Stomach (tissue), 9 donors: Measurements from ENCODE around the gene DNAH6. TPM values are rescaled to one million over a fixed set of nuclear protein-coding genes. Genes with fewer than 3 reads are reported as not detected.
A peak's percentile ranks its signal among the peaks of the same experiment; 100 is the strongest.

Experiments
- DNase-seq, 2 donors: peaks; one replicate each; pipeline versions ENCODE4 v3.0.0 to v3.0.0-alpha.2; 2013 to 2019
- H3K27ac ChIP-seq, 5 donors: fragments of 200-600 bp in 4 of 5; sonication (generic) in 4 of 5; one replicate each; pipeline ENCODE4 v1.5.1; 2013 to 2019; ENCODE audit warnings: mild to moderate bottlenecking in 1 of 5, moderate library complexity in 1 of 5
- H3K27me3 ChIP-seq, 3 donors: fragments of 200-600 bp; sonication (generic); one replicate each; pipeline ENCODE4 v1.5.1; 2017 to 2019; ENCODE audit warnings: mixed run types in 1 of 3
- H3K36me3 ChIP-seq, 4 donors: fragments of 200-600 bp; sonication (generic); 1 replicate in 3 of 4; 2 replicates in 1 of 4; pipeline ENCODE4 v1.5.1; 2016 to 2019
- H3K4me1 ChIP-seq, 4 donors: fragments of 200-600 bp; sonication (generic); one replicate each; pipeline ENCODE4 v1.5.1; 2016 to 2019
- H3K4me3 ChIP-seq, 4 donors: fragments of 200-600 bp; sonication (generic) in 3 of 4; one replicate each; pipeline ENCODE4 v1.5.1; 2016 to 2019; ENCODE audit warnings: mild to moderate bottlenecking in 1 of 4
- H3K9me3 ChIP-seq, 4 donors: fragments of 200-600 bp; sonication (generic); one replicate each; pipeline ENCODE4 v1.5.1; 2016 to 2019
- CTCF ChIP-seq, 7 experiments: fragments of 450-650 bp in 4 of 7; fragments of 200-600 bp in 3 of 7; sonication (generic) in 3 of 7; IDR thresholded peaks; one replicate each; pipeline ENCODE4 v1.5.1; 2016 to 2019; ENCODE audit warnings: antibody characterized with exemption in 7 of 7, control low read depth in 2 of 7, mild to moderate bottlenecking in 1 of 7
- EP300 ChIP-seq: sonication (generic); formaldehyde crosslinking; IDR thresholded peaks from one replicate; pipeline ENCODE4 v1.6.1; 2017; ENCODE audit warnings: antibody characterized with exemption
- POLR2A ChIP-seq, 4 donors: fragments of 450-650 bp; IDR thresholded peaks; one replicate each; pipeline ENCODE4 v1.6.1; 2016; ENCODE audit warnings: antibody characterized with exemption in 4 of 4, control low read depth in 2 of 4, mild to moderate bottlenecking in 1 of 4, moderate library complexity in 1 of 4
- POLR2AphosphoS5 ChIP-seq, 3 donors: sonication (generic); formaldehyde crosslinking; IDR thresholded peaks; one replicate each; pipeline ENCODE4 v1.6.1; 2016; ENCODE audit warnings: antibody characterized with exemption in 3 of 3
- WGBS, 5 donors: extraction: QIAGEN DNeasy Blood & Tissue Kit in 3 of 5; methylation state at CpG; one replicate each; pipeline versions ENCODE4 v1.1.5 to v1.1.7; 2013 to 2018; 5-methylcytosine and 5-hydroxymethylcytosine counted together
- intact Hi-C: fragments of 100-400 bp; cut with DNase I; formaldehyde crosslinking; loops from one replicate; pipeline ENCODE4 v1.15.1; 2023; ENCODE audit warnings: low total_unique reads
- polyA plus RNA-seq, 3 donors: library from polyadenylated mRNA; stranded (reverse); fragments of 200-250 nt; gene quantifications; one replicate each; pipeline ENCODE4 v1.2.3, GENCODE V29; 2013
- total RNA-seq, 5 donors: library from RNA; depleted of rRNA; stranded (reverse); fragments of >200 nt; gene quantifications; one replicate each; pipeline versions ENCODE4 v1.1.0 to v1.2.3, GENCODE V29; 2014 to 2016
- donor health status: healthy with polysubstance abuse.
- donor health status: Bipolar disorder and iron deficiency.
- donor health status: healthy.

DNAH6 gene
- total and polyA plus RNA-seq, 8 donors = 0.15 to 4.5 (median 0.44) TPM

- WGBS, 5 donors = 63 to 74% (median 65%) methylated on average over 5 of the region's 5 CpGs
- H3K4me3 ChIP-seq = no peak overlapping the region
- H3K36me3 ChIP-seq = no peaks in the 10 kb centered on the region
- no peak overlapping the region for H3K27ac ChIP-seq
- no peaks in the 10 kb centered on the region for H3K9me3 ChIP-seq
- TF ChIP-seq POLR2A (IDR thresholded peaks at IDR 0.05) (no peak), CTCF (IDR thresholded peaks at IDR 0.05) (no peak), EP300 (no peak), POLR2AphosphoS5 (IDR thresholded peaks at IDR 0.05) (no peak)
- H3K4me1 ChIP-seq = no peaks in the 10 kb centered on the region
- intact Hi-C loops = loop anchor here (10.0 kb wide), 2 partner anchors 131 to 381 kb away; no protein-coding TSS in a partner anchor
- no peaks in the 10 kb centered on the region for H3K27me3 ChIP-seq
- peak in 1 of 2 donors; percentile 32 for DNase-seq
These were observed 22.8 kb upstream of the DNAH6 start for GRCh38 chr2:84493514-84493913.

GRCh38 chr2:84494070-84494469 is 22.2 kb upstream of the DNAH6 start:
- TF ChIP-seq POLR2A (IDR thresholded peaks at IDR 0.05) = no peak
- no peak for TF ChIP-seq POLR2AphosphoS5 (IDR thresholded peaks at IDR 0.05)
- no peak for TF ChIP-seq EP300
- no peak for TF ChIP-seq CTCF (IDR thresholded peaks at IDR 0.05)
- WGBS, 5 donors = 74 to 84% (median 79%) methylated on average over 4 of the region's 4 CpGs
- intact Hi-C loops = loop anchor here (10.0 kb wide), 2 partner anchors 131 to 381 kb away; no protein-coding TSS in a partner anchor
- no peak overlapping the region for H3K4me3 ChIP-seq
- DNase-seq = no peak
- no peaks in the 10 kb centered on the region for H3K36me3 ChIP-seq
- no peaks in the 10 kb centered on the region for H3K27me3 ChIP-seq
- no peaks in the 10 kb centered on the region for H3K9me3 ChIP-seq
- no peak overlapping the region for H3K27ac ChIP-seq
- H3K4me1 ChIP-seq = no peaks in the 10 kb centered on the region

GRCh38 chr2:84495539-84496146 is 20.7 kb upstream of the DNAH6 start:
- peak in 1 of 2 donors; percentile 86 for DNase-seq
- Histone ChIP-seq H3K36me3 (no peaks in the 10 kb centered on the region), H3K4me1 (no peaks in the 10 kb centered on the region), H3K4me3 (no peak overlapping the region), H3K27me3 (no peaks in the 10 kb centered on the region), H3K27ac (no peak overlapping the region), H3K9me3 (no peaks in the 10 kb centered on the region)
- intact Hi-C loops = loop anchor here (10.0 kb wide), 2 partner anchors 129 to 379 kb away; no protein-coding TSS in a partner anchor
- 19 to 28% (median 22%) methylated on average over 8 of the region's 8 CpGs for WGBS, 5 donors
- TF ChIP-seq EP300 (no peak), CTCF (IDR thresholded peaks at IDR 0.05) (peak in 5 of 7 experiments; percentile 64 to 74 (median 66))

GRCh38 chr2:84496386-84496785 is 19.9 kb upstream of the DNAH6 start:
- TF ChIP-seq POLR2AphosphoS5 (IDR thresholded peaks at IDR 0.05) (no peak), CTCF (IDR thresholded peaks at IDR 0.05) (no peak), POLR2A (IDR thresholded peaks at IDR 0.05) (no peak), EP300 (no peak)
- H3K9me3 ChIP-seq = no peaks in the 10 kb centered on the region
- intact Hi-C loops = loop anchor here (10.0 kb wide), 2 partner anchors 128 to 378 kb away; no protein-coding TSS in a partner anchor
- no peaks in the 10 kb centered on the region for H3K36me3 ChIP-seq
- H3K4me3 ChIP-seq = no peak overlapping the region
- H3K27me3 ChIP-seq = no peaks in the 10 kb centered on the region
- no peak for DNase-seq
- no peak overlapping the region for H3K27ac ChIP-seq
- H3K4me1 ChIP-seq = no peaks in the 10 kb centered on the region
